Measurements from ENCODE around the gene ITGB7.

Gene ITGB7

GRCh38 chr12:53180220-53180930 lies 26.7 kb downstream of the ITGB7 start, which contains the start of the genes CSAD and ZNF740 (continued):
- TF ChIP-seq REST (tag by site-specific recombination; IDR thresholded peaks at IDR 0.05), result 0 out of 2 replicates have a peak, but pooled peaks have one; percentile 10
- TF ChIP-seq, protein P1, sequence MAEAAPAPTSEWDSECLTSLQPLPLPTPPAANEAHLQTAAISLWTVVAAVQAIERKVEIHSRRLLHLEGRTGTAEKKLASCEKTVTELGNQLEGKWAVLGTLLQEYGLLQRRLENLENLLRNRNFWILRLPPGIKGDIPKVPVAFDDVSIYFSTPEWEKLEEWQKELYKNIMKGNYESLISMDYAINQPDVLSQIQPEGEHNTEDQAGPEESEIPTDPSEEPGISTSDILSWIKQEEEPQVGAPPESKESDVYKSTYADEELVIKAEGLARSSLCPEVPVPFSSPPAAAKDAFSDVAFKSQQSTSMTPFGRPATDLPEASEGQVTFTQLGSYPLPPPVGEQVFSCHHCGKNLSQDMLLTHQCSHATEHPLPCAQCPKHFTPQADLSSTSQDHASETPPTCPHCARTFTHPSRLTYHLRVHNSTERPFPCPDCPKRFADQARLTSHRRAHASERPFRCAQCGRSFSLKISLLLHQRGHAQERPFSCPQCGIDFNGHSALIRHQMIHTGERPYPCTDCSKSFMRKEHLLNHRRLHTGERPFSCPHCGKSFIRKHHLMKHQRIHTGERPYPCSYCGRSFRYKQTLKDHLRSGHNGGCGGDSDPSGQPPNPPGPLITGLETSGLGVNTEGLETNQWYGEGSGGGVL (tag by site-specific recombination; IDR thresholded peaks at IDR 0.05), result peak; percentile 98
- TF ChIP-seq ZBTB17 (tag by site-specific recombination; IDR thresholded peaks at IDR 0.05), result peak; percentile 99
- TF ChIP-seq KLF1 (tag by site-specific recombination; IDR thresholded peaks at IDR 0.05), result no peak; the same call in 1 of the 2 replicates
- peak; percentile 90; the same call in 1 of the 2 replicates for TF ChIP-seq ZNF561 (tag by site-specific recombination; IDR thresholded peaks at IDR 0.05; ENCODE audit: borderline replicate concordance)
- no peak for TF ChIP-seq PRDM1 (tag by site-specific recombination; IDR thresholded peaks at IDR 0.05)
- TF ChIP-seq ZNF571 (tag by site-specific recombination; IDR thresholded peaks at IDR 0.05), result no peak
- 0 out of 2 replicates have a peak, but pooled peaks have one; percentile 21 for TF ChIP-seq ZFP37 (tag by site-specific recombination; IDR thresholded peaks at IDR 0.05)
- TF ChIP-seq ZNF391 (tag by site-specific recombination; IDR thresholded peaks at IDR 0.05; ENCODE audit: borderline replicate concordance, low read depth), result peak; percentile 77; the same call in 1 of the 2 replicates
- TF ChIP-seq, protein P2, sequence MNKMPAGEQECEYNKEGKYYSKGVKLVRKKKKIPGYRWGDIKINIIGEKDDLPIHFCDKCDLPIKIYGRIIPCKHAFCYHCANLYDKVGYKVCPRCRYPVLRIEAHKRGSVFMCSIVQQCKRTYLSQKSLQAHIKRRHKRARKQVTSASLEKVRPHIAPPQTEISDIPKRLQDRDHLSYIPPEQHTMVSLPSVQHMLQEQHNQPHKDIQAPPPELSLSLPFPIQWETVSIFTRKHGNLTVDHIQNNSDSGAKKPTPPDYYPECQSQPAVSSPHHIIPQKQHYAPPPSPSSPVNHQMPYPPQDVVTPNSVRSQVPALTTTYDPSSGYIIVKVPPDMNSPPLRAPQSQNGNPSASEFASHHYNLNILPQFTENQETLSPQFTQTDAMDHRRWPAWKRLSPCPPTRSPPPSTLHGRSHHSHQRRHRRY (tag by site-specific recombination; IDR thresholded peaks at IDR 0.05), result no peak
- TF ChIP-seq ZNF596 (tag by site-specific recombination; IDR thresholded peaks at IDR 0.05), result peak; percentile 11; the same call in 1 of the 2 replicates
- TF ChIP-seq ZNF843 (tag by site-specific recombination; IDR thresholded peaks at IDR 0.05), result peak; percentile 56
- TF ChIP-seq ZNF580 (tag by site-specific recombination; IDR thresholded peaks at IDR 0.05), result peak; percentile 82
- peak; percentile 93 for TF ChIP-seq ZEB2 (tag by site-specific recombination; IDR thresholded peaks at IDR 0.05)
- TF ChIP-seq EGR2 (tag by site-specific recombination; IDR thresholded peaks at IDR 0.05; ENCODE audit: low read depth), result peak; percentile 86
- no peak for TF ChIP-seq ZNF837 (tag by site-specific recombination; IDR thresholded peaks at IDR 0.05)
- TF ChIP-seq MZF1 (tag by site-specific recombination; IDR thresholded peaks at IDR 0.05; ENCODE audit: borderline replicate concordance), result 0 out of 2 replicates have a peak, but pooled peaks have one; percentile 39
- peak; percentile 84 for TF ChIP-seq ZNF629 (tag by site-specific recombination; IDR thresholded peaks at IDR 0.05)
- peak; percentile 69 for TF ChIP-seq ZNF600 (tag by site-specific recombination; IDR thresholded peaks at IDR 0.05)
- no peak for TF ChIP-seq ZNF48 (tag by site-specific recombination; IDR thresholded peaks at IDR 0.05)
- TF ChIP-seq ZNF37A (tag by site-specific recombination; IDR thresholded peaks at IDR 0.05), result no peak
- no peak; the same call in 1 of the 2 replicates for TF ChIP-seq TRIM28 (IDR thresholded peaks at IDR 0.05; ENCODE audit: borderline replicate concordance, low read length)
- TF ChIP-seq ZBTB11 (tag by site-specific recombination; conservative IDR thresholded peaks at IDR 0.05; ENCODE audit: low read depth), result peak; percentile 96
- TF ChIP-seq MYNN (tag by site-specific recombination; IDR thresholded peaks at IDR 0.05; ENCODE audit: borderline replicate concordance), result no peak
- peak; percentile 99 for TF ChIP-seq GLIS2 (tag by site-specific recombination; IDR thresholded peaks at IDR 0.05)
- TF ChIP-seq ZNF138 (tag by site-specific recombination; IDR thresholded peaks at IDR 0.05; ENCODE audit: borderline replicate concordance), result no peak
- no peak for TF ChIP-seq ZNF302 (tag by site-specific recombination; IDR thresholded peaks at IDR 0.05; ENCODE audit: low read depth)
- no peak for TF ChIP-seq ZNF350 (tag by site-specific recombination; IDR thresholded peaks at IDR 0.05)
- TF ChIP-seq ZSCAN23 (tag by site-specific recombination; IDR thresholded peaks at IDR 0.05), result no peak
- peak; percentile 79 for TF ChIP-seq ZBTB20 (tag by site-specific recombination; IDR thresholded peaks at IDR 0.05)
- no peak for TF ChIP-seq ZNF23 (tag by site-specific recombination; IDR thresholded peaks at IDR 0.05; ENCODE audit: borderline replicate concordance)
